ENCODE results near the gene RAPGEF2. TPM values are rescaled to one million over a fixed set of nuclear protein-coding genes. Genes with fewer than 3 reads are reported as not detected.
"Not testable (repeated sequence)": the region's sequence is repeated elsewhere in the genome, so short reads cannot be mapped to it uniquely, and the experiment has no call there.

Gene RAPGEF2
- total RNA-seq, 1 donor: 50.3 TPM

DNA sequence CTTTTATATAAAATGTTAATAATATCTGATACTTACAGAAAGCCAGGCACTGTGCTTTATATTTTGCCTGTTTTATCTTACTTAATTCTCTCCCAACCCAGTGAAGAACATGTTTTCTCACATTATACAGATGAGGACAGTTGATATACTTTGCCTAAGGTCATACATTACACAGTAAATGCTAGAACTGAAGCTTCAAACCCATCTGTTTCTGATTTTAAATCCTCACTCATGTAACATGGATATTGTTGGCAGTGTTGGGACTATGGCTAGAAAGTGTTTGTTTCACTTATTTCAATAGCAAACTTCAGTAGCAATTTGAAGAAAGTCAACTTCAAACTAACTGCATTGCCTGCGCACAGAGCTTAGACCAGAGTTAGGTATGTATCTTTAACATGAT is 57.4 kb downstream of the RAPGEF2 start:
- TF ChIP-seq, protein P1, sequence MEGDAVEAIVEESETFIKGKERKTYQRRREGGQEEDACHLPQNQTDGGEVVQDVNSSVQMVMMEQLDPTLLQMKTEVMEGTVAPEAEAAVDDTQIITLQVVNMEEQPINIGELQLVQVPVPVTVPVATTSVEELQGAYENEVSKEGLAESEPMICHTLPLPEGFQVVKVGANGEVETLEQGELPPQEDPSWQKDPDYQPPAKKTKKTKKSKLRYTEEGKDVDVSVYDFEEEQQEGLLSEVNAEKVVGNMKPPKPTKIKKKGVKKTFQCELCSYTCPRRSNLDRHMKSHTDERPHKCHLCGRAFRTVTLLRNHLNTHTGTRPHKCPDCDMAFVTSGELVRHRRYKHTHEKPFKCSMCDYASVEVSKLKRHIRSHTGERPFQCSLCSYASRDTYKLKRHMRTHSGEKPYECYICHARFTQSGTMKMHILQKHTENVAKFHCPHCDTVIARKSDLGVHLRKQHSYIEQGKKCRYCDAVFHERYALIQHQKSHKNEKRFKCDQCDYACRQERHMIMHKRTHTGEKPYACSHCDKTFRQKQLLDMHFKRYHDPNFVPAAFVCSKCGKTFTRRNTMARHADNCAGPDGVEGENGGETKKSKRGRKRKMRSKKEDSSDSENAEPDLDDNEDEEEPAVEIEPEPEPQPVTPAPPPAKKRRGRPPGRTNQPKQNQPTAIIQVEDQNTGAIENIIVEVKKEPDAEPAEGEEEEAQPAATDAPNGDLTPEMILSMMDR (IDR thresholded peaks at IDR 0.05; ENCODE audit: extremely low read depth, low read depth, low read length): no peak
- Histone ChIP-seq H3K79me2 (ENCODE audit: insufficient read depth, low read length) (peaks cover 75% of the 10 kb centered on the region), H3K4me1 (ENCODE audit: insufficient read depth, low read length) (no peaks in the 10 kb centered on the region), H3K36me3 (ENCODE audit: insufficient read depth, low read length) (no peaks in the 10 kb centered on the region), H3K27me3 (ENCODE audit: insufficient read depth, low read length) (no peaks in the 10 kb centered on the region), H2AFZ (ENCODE audit: low read length) (no peak overlapping the region), H3K27ac (ENCODE audit: low read depth, low read length) (no peak overlapping the region), H3K4me3 (ENCODE audit: insufficient read depth, low read length) (no peak overlapping the region), H4K20me1 (ENCODE audit: insufficient read depth, low read length) (peaks cover 14% of the 10 kb centered on the region), H3K4me2 (ENCODE audit: insufficient read depth, low read length) (no peak overlapping the region), H3K9me3 (ENCODE audit: low read depth, low read length) (no peaks in the 10 kb centered on the region)
- no peak for DNase-seq (ENCODE audit: insufficient read length, low spot score, missing footprints)

- not testable (repeated sequence) for H3K4me2 ChIP-seq (ENCODE audit: insufficient read depth, low read length); H3K4me1 ChIP-seq (ENCODE audit: insufficient read depth, low read length); H3K4me3 ChIP-seq (ENCODE audit: insufficient read depth, low read length); DNase-seq (ENCODE audit: insufficient read length, low spot score, missing footprints); H3K27ac ChIP-seq (ENCODE audit: low read depth, low read length); H2AFZ ChIP-seq (ENCODE audit: low read length); H3K27me3 ChIP-seq (ENCODE audit: insufficient read depth, low read length); H3K9me3 ChIP-seq (ENCODE audit: low read depth, low read length); H3K36me3 ChIP-seq (ENCODE audit: insufficient read depth, low read length)
- Histone ChIP-seq H4K20me1 (ENCODE audit: insufficient read depth, low read length) (peaks cover 12% of the 10 kb centered on the region), H3K79me2 (ENCODE audit: insufficient read depth, low read length) (peaks cover 77% of the 10 kb centered on the region)
Observed at GRCh38 chr4:159161436-159161835, 58.6 kb downstream of the RAPGEF2 start.

DNA sequence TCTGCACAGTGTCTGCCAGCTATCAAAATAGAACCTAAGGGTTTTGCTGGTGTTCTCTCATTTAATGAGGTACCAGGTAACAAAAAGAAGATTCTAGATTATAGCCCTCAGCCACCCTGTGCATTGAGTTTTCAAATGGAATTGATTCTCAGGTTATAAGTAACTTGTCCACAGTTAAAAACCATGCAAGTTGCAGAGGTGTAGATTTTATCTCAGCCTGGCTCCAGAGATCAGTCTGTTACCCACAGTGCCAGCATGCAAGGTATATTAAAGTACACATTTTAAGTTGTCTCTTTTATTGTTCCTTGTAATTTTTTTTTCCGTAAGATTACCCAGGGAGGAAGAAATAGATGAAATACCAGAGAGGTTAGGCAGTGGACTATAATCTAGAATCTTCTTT is 59.7 kb downstream of the RAPGEF2 start:
- Histone ChIP-seq H3K9me3 (ENCODE audit: low read depth, low read length) (no peaks in the 10 kb centered on the region), H3K27ac (ENCODE audit: low read depth, low read length) (no peak overlapping the region), H3K36me3 (ENCODE audit: insufficient read depth, low read length) (no peaks in the 10 kb centered on the region), H2AFZ (ENCODE audit: low read length) (no peak overlapping the region), H3K4me1 (ENCODE audit: insufficient read depth, low read length) (no peaks in the 10 kb centered on the region), H4K20me1 (ENCODE audit: insufficient read depth, low read length) (peaks cover 6% of the 10 kb centered on the region), H3K4me2 (ENCODE audit: insufficient read depth, low read length) (no peak overlapping the region), H3K27me3 (ENCODE audit: insufficient read depth, low read length) (no peaks in the 10 kb centered on the region), H3K4me3 (ENCODE audit: insufficient read depth, low read length) (no peak overlapping the region), H3K79me2 (ENCODE audit: insufficient read depth, low read length) (peaks cover 76% of the 10 kb centered on the region)
- no peak for DNase-seq (ENCODE audit: insufficient read length, low spot score, missing footprints)
- TF ChIP-seq, protein P1 (IDR thresholded peaks at IDR 0.05; ENCODE audit: extremely low read depth, low read depth, low read length): no peak

DNA sequence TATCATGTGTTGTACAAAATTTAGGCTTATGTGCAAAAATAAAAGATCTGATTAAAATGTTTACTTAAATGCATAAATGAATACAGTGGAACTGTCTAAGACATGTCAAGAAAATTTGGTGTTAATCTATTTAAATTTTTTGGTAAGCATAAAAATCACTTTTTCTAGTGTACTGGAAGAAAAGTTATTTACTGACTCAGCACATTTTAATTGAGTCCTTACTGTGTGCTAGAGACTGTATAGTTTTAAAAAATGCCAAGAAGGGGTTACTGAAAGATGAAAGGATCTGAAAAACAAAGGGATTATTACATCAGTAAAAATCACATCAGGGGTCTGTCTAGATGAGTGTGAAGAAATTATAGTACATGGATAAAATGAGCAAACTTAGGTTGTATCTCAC is 60.6 kb downstream of the RAPGEF2 start:
- Histone ChIP-seq H3K4me2 (ENCODE audit: insufficient read depth, low read length) (no peak overlapping the region), H3K9me3 (ENCODE audit: low read depth, low read length) (no peaks in the 10 kb centered on the region), H3K27ac (ENCODE audit: low read depth, low read length) (no peak overlapping the region), H3K79me2 (ENCODE audit: insufficient read depth, low read length) (peaks cover 76% of the 10 kb centered on the region), H3K36me3 (ENCODE audit: insufficient read depth, low read length) (no peaks in the 10 kb centered on the region), H2AFZ (ENCODE audit: low read length) (no peak overlapping the region), H3K4me3 (ENCODE audit: insufficient read depth, low read length) (no peak overlapping the region), H3K4me1 (ENCODE audit: insufficient read depth, low read length) (no peaks in the 10 kb centered on the region), H3K27me3 (ENCODE audit: insufficient read depth, low read length) (no peaks in the 10 kb centered on the region), H4K20me1 (ENCODE audit: insufficient read depth, low read length) (peaks cover 9% of the 10 kb centered on the region)
- no peak for DNase-seq (ENCODE audit: insufficient read length, low spot score, missing footprints)
- TF ChIP-seq, protein P1 (IDR thresholded peaks at IDR 0.05; ENCODE audit: extremely low read depth, low read depth, low read length): no peak

Measured in osteoblast (primary cell).